Measurements from ENCODE around the gene CCDC92B. TPM values are rescaled to one million over a fixed set of nuclear protein-coding genes. Genes with fewer than 3 reads are reported as not detected.

The CCDC92B gene
- 0.10 to 0.19 TPM (median 0.15 TPM) in 5 replicates for total RNA-seq (2022; extraction: Qiagen RNA extraction)

DNA sequence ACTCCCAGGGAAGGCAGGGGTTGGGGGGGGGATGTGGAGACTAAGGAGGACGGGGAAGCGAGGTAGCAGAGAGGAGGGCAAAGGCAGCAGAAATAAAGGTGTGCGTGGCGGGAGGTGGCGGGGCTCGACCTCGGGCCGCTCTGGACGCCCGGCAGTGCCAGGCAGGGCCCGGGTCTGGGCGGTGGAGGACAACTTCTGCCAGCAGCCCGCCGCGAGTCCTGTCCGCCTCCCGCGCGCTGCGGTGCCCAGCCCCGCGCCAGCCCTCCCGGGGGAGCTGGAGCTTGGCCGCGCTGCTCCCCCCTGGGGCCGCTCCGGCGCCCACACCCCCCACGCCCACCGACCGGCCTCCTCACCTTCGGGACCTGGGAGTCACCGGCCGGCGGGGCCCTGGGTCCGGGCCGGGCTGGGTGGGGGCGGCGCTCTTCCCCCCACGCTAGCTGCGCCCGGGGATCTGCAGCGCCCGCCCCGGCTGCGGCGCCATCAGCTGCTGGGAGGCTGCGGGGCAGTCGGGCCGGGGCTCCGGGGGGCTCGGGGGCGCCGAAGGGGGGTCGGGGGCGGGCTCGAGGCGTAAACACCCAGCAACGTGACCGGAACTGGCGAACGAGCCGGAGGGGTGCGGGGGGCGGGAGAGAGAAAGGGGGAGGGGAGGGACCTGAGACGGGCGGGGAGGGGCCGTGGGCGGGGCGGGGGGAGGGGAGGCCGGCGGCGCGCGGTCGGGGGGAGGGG lies at the start of gene CCDC92B:
CCDC92B (minus strand) TSS at position 595 of the 726 bp plus-strand sequence. CDS start 14,507 bp downstream, outside the sequence.

DNA sequence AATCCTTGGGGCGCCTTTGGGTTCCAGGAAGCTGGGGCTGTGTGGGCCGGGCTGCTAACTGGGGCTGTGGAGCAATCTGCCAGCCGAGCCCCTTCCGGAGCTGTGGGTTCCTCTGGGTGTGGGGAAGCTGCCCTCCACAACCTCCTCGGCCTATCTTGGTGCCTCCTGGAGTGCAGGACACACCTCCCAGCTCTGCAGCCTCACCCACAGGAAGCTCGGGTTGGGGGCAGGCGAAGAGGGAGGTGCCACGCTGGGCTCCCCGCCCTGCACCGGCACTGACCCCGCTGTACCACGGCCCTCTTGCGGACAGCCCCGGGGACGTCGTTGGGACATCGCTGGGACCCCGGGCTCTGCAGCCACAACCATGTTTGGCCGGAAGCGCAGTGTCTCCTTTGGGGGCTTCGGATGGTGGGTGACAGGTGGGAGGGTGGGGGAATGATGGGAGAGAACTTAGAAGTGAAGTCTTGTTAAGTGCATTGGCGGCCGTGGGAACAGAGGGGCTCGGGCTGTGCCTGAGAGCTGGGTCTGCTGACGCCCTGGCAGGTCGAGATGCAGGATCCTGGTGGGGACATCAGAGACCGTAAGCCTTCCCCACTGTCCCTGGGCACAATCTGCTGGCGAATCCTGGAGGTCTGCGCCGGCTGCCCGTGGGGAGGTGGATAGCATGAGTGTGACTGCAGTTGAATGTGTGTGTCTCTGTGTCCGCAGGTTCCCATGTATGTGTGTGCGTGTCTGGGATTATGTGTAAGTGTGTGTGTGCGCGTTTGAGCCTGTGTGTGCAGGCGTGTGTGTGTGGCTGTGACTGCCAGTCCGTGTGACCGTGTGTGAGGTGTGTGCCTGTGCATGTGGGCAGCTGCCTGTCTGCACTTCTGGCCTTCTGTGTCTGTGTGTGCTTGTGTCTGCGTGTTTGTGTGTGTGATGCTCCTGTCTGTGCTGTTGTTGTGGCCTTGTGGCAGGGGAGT lies 47.0 kb upstream of the CCDC92B start, which contains the start of gene RAP1GAP2:
RAP1GAP2 (plus strand) TSS at position 275 of the 962 bp plus-strand sequence; CDS start at position 365, 90 bp downstream.

DNA sequence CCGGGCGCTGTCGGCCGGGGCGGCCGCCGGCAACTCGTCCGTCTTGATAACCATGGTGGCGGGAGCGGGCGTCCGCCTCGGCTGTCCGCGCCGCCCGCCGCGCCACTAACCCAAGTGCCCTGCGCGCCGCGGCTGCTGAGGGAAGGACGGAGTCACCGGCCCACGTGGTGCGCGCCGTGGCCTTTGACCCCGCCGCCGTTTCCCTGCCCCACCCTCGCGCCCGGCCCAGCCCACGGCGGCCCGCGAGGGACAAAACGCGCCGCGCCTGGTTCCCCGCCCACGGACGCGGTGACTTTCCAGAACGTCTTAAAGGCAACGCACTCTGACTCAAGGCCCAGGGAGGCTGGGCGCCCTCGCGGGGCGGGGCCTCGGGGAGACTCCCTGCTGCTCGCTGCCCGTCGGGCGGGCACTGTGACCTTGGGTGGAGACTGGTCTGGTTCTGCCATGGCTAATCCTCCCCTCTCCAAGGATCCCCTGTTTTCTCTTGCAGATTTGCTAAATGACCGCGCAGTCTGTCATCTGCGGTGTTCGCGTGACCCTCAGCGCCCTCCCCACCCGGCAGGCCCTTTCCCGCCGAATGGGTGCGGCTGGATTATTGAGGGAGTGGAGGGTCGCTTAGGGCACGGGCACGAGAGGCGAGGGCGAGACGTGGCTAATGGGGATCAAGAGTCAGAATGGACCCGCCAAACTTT lies 37.7 kb downstream of the CCDC92B start, which contains the start of gene CLUH:
CLUH (minus strand) TSS at position 157 of the 692 bp plus-strand sequence; CDS start at position 54, 103 bp downstream.

Other genes starting within 250 kb of the CCDC92B start
- 27.3 to 33.2 TPM (median 31.9 TPM) in 5 replicates for gene METTL16, start 237.8 kb downstream of the CCDC92B start, total RNA-seq (2022; extraction: Qiagen RNA extraction)
- gene PAFAH1B1, start 156.0 kb downstream of the CCDC92B start, total RNA-seq (2022; extraction: Qiagen RNA extraction): 172 to 206 TPM (median 186 TPM) in 5 replicates
- 81.9 to 127 TPM (median 115 TPM) in 5 replicates for gene CLUH, start 37.9 kb downstream of the CCDC92B start, total RNA-seq (2022; extraction: Qiagen RNA extraction)
- gene RAP1GAP2, start 46.8 kb upstream of the CCDC92B start, total RNA-seq (2022; extraction: Qiagen RNA extraction): 22.5 to 30.6 TPM (median 27.6 TPM) in 5 replicates